ENCODE data around the gene BCDIN3D. TPM values are rescaled to one million over a fixed set of nuclear protein-coding genes. Genes with fewer than 3 reads are reported as not detected.
A peak's percentile ranks its signal among the peaks of the same experiment; 100 is the strongest.

BCDIN3D gene
- total and polyA plus RNA-seq, 10 of the 15 experiments (the other 5 are each of a cell fraction or from before 2014, with no cell fraction given) = 3.7 to 7.2 (median 6.4) TPM

DNA sequence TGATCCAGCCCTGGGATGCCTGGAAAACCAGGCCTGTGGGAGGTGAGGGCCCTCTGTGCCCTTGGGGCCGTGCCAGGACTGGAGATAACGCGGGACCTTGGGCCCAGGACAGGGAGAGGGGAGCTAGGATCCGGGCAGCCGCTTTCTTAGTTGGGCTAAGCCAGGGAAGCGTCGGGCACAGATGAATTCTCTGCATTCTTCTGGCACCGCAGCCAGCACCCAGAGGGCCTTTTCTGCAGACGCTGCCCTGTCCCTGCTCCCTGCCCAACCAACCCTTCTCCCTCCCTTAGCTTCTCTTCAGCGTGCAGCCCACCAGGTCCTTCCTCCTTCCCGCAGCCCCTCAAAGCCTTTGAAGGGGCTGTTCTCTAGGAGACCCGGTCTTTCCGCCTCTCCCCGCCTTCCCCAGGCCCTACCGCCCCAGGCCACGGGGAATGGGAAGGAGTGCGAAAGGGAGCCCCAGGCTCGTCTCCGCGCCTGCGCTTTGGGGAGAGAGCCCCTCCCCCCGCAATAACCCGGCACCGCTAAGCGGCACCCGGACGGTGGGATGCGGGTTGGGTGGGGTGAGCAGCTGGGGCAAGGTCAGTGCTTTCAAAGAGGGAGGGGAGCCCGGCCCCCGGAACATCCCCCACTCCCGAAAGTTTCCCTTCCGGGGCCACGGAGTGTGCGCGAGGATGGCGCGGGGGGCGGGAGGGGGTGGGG is 15.4 kb downstream of the BCDIN3D start:
- intact Hi-C loops (cut with micrococcal nuclease; ENCODE audit: unreplicated experiment) (loop anchor here (1.0 kb wide), 1 partner anchor 15 kb away; no protein-coding TSS in a partner anchor), in situ Hi-C loops (cut with MboI) (no loop called here)
- H2AFZ ChIP-seq (ENCODE audit: control insufficient read depth, low read depth, low read length) = peak overlapping the region; percentile 45
- H4K20me1 ChIP-seq (ENCODE audit: control insufficient read depth, insufficient read depth) = 0 out of 2 replicates have a peak, but pooled peaks cover 3% of the 10 kb centered on the region
- peak overlapping the region; percentile 51; the same call in 1 of the 2 replicates for H3K27ac ChIP-seq (ENCODE audit: control insufficient read depth, insufficient read depth)
- no peaks in the 10 kb centered on the region; a peak in 1 of 4 replicates for H3K36me3 ChIP-seq (ENCODE audit: control insufficient read depth in 2 of 2, insufficient read depth in 2 of 2, low read length in 1 of 2)
- SMC1A ChIA-PET (ENCODE audit: uncharacterized antibody, unreplicated experiment) = interaction anchor here (0.7 to 5.3 kb wide), 6 partner anchors 12 to 86 kb away, joined by 3 to 32 read pairs (median 4); partner anchors contain the start of genes BCDIN3D and TMBIM6
- BruUV-seq (replicated peaks) = no TSS peak
- H3K9me3 ChIP-seq (replicated peaks; ENCODE audit: control insufficient read depth, insufficient read depth, low read length) = no peaks in the 10 kb centered on the region
- H3K4me2 ChIP-seq (ENCODE audit: control insufficient read depth, insufficient read depth) = peak overlapping the region; percentile 93
- H3K4me1 ChIP-seq (ENCODE audit: control insufficient read depth, insufficient read depth, low read length) = peaks cover 26% of the 10 kb centered on the region
- 25% methylated on average over 28 of the region's 38 CpGs for WGBS (ENCODE audit: insufficient coverage, insufficient replicate concordance, low lambda C conversion rate, missing lambda C conversion rate)
- H3K4me3 ChIP-seq = peak overlapping the region; percentile 99
- POLR2A ChIA-PET = interaction anchor here (0.6 to 1.3 kb wide), 6 partner anchors 12 to 926 kb away, joined by 3 to 6 read pairs (median 4); partner anchors contain the start of gene BCDIN3D
- H3K9ac ChIP-seq (ENCODE audit: control insufficient read depth, insufficient read depth, low read length) = peak overlapping the region; percentile 71
- no peaks in the 10 kb centered on the region for H3K27me3 ChIP-seq (replicated peaks in 1 of 2; ENCODE audit: control insufficient read depth in 2 of 2, insufficient read depth in 2 of 2, low read length in 1 of 2)
- DNase-seq (ENCODE audit: low read depth, low spot score) = no peak
- CTCF ChIA-PET = interaction anchor here (1.0 to 7.7 kb wide), 5 partner anchors 12 to 140 kb away, joined by 4 to 61 read pairs (median 11); partner anchors contain the start of gene TMBIM6
- no peak for FAIRE-seq
- RAD21 ChIA-PET (ENCODE audit: unreplicated experiment) = interaction anchor here (0.9 to 1.6 kb wide), 6 partner anchors 11 to 124 kb away, joined by 3 to 13 read pairs (median 5); partner anchors contain the start of genes BCDIN3D and TMBIM6
- H3K79me2 ChIP-seq (ENCODE audit: control insufficient read depth, insufficient read depth, low read length) = peaks cover 19% of the 10 kb centered on the region
- peak; percentile 50 for ATAC-seq
- TF ChIP-seq TARDBP (IDR thresholded peaks at IDR 0.05; ENCODE audit: borderline replicate concordance) (no peak), MTA2 (IDR thresholded peaks at IDR 0.05; ENCODE audit: low read depth) (no peak), POLR2AphosphoS2 (IDR thresholded peaks at IDR 0.05; ENCODE audit: low read depth, low read length) (no peak), NR2C1 (IDR thresholded peaks at IDR 0.05) (peak; percentile 78), JUNB (IDR thresholded peaks at IDR 0.05) (no peak), EED (IDR thresholded peaks at IDR 0.05; ENCODE audit: low read depth) (no peak), NR2C2 (IDR thresholded peaks at IDR 0.05; ENCODE audit: borderline replicate concordance, control insufficient read depth, insufficient read length, low read depth) (no peak), MYC (IDR thresholded peaks at IDR 0.05; ENCODE audit: insufficient read depth, insufficient read length, insufficient replicate concordance, low read length, severe bottlenecking) (no peak), SUPT20H (IDR thresholded peaks at IDR 0.05; ENCODE audit: borderline replicate concordance, control insufficient read depth, low read depth, low read length) (no peak), RELA (IDR thresholded peaks at IDR 0.05; ENCODE audit: borderline replicate concordance, partially characterized antibody) (peak; percentile 11), BMI1 (IDR thresholded peaks at IDR 0.05; ENCODE audit: borderline replicate concordance) (no peak), GABPA (IDR thresholded peaks at IDR 0.05; ENCODE audit: low read depth) (peak; percentile 68)
- TF ChIP-seq, protein P1, sequence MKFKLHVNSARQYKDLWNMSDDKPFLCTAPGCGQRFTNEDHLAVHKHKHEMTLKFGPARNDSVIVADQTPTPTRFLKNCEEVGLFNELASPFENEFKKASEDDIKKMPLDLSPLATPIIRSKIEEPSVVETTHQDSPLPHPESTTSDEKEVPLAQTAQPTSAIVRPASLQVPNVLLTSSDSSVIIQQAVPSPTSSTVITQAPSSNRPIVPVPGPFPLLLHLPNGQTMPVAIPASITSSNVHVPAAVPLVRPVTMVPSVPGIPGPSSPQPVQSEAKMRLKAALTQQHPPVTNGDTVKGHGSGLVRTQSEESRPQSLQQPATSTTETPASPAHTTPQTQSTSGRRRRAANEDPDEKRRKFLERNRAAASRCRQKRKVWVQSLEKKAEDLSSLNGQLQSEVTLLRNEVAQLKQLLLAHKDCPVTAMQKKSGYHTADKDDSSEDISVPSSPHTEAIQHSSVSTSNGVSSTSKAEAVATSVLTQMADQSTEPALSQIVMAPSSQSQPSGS (IDR thresholded peaks at IDR 0.05; ENCODE audit: low read length) = no peak
- TF ChIP-seq, protein P2, sequence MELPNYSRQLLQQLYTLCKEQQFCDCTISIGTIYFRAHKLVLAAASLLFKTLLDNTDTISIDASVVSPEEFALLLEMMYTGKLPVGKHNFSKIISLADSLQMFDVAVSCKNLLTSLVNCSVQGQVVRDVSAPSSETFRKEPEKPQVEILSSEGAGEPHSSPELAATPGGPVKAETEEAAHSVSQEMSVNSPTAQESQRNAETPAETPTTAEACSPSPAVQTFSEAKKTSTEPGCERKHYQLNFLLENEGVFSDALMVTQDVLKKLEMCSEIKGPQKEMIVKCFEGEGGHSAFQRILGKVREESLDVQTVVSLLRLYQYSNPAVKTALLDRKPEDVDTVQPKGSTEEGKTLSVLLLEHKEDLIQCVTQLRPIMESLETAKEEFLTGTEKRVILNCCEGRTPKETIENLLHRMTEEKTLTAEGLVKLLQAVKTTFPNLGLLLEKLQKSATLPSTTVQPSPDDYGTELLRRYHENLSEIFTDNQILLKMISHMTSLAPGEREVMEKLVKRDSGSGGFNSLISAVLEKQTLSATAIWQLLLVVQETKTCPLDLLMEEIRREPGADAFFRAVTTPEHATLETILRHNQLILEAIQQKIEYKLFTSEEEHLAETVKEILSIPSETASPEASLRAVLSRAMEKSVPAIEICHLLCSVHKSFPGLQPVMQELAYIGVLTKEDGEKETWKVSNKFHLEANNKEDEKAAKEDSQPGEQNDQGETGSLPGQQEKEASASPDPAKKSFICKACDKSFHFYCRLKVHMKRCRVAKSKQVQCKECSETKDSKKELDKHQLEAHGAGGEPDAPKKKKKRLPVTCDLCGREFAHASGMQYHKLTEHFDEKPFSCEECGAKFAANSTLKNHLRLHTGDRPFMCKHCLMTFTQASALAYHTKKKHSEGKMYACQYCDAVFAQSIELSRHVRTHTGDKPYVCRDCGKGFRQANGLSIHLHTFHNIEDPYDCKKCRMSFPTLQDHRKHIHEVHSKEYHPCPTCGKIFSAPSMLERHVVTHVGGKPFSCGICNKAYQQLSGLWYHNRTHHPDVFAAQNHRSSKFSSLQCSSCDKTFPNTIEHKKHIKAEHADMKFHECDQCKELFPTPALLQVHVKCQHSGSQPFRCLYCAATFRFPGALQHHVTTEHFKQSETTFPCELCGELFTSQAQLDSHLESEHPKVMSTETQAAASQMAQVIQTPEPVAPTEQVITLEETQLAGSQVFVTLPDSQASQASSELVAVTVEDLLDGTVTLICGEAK (IDR thresholded peaks at IDR 0.05; ENCODE audit: borderline replicate concordance) = no peak
- TF ChIP-seq, protein P3, sequence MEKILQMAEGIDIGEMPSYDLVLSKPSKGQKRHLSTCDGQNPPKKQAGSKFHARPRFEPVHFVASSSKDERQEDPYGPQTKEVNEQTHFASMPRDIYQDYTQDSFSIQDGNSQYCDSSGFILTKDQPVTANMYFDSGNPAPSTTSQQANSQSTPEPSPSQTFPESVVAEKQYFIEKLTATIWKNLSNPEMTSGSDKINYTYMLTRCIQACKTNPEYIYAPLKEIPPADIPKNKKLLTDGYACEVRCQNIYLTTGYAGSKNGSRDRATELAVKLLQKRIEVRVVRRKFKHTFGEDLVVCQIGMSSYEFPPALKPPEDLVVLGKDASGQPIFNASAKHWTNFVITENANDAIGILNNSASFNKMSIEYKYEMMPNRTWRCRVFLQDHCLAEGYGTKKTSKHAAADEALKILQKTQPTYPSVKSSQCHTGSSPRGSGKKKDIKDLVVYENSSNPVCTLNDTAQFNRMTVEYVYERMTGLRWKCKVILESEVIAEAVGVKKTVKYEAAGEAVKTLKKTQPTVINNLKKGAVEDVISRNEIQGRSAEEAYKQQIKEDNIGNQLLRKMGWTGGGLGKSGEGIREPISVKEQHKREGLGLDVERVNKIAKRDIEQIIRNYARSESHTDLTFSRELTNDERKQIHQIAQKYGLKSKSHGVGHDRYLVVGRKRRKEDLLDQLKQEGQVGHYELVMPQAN (conservative IDR thresholded peaks at IDR 0.05) = no peak
